GM21723 (cell line): ENCODE measurements around the gene HOXD4.

Experiments used
- ATAC-seq: cut with Tn5 transposase; IDR thresholded peaks from one replicate; pipeline ENCODE4 v1.9.1; 2021; ENCODE audit warnings: mild to moderate bottlenecking, moderate library complexity; ENCODE audit not compliant: unreplicated experiment

Gene HOXD4

DNA sequence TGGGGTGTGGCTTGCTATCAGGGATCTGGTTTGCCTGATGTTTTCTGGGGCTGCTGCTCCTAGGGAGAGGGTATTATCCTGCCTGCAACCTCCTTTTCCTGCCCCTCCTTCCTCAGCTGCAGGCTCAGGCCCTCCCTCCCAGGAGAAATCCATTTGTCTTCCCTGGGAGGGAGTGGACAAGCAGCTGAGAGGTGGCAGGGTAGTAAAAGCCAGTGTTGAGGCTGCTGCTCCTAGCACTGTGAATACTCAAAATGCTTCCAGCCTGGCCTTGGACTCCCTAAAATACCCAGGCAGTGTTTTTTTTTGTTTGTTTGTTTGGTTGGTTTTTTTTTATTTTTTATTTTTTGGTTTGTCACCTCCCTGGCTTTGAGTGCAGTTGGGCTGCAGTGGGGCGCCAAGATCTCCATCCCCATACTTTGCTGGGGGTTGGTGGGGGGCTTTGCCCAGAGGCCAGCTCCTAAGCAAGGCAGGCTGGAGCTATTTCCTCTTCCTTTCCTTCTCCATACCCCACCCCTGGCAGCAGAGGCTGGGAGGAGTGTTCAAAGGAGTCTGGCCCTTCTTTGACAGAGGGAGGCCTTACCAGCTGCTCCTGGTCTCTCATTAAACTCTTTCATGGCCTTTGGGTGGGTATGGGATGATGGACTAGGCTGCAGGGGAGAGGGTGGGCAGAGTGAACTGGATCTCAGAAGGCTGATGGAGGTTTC, 19.4 kb downstream of the HOXD4 start:
- ATAC-seq, result no peak

DNA sequence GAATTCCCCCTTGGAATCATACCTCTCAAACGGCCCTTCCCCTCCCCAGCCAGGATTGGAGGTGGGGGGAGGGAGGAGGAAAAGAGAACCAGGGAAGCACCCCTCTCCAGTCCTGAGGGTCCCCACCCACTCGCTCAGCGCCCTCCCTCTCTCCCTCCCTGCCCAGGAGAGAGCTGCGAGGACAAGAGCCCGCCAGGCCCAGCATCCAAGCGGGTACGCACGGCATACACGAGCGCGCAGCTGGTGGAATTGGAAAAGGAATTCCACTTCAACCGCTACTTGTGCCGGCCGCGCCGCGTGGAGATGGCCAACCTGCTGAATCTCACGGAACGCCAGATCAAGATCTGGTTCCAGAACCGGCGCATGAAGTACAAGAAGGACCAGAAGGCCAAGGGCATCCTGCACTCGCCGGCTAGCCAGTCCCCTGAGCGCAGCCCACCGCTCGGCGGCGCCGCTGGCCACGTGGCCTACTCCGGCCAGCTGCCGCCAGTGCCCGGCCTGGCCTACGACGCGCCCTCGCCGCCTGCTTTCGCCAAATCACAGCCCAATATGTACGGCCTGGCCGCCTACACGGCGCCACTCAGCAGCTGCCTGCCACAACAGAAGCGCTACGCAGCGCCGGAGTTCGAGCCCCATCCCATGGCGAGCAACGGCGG, 20.1 kb downstream of the HOXD4 start:
- no peak for ATAC-seq

DNA sequence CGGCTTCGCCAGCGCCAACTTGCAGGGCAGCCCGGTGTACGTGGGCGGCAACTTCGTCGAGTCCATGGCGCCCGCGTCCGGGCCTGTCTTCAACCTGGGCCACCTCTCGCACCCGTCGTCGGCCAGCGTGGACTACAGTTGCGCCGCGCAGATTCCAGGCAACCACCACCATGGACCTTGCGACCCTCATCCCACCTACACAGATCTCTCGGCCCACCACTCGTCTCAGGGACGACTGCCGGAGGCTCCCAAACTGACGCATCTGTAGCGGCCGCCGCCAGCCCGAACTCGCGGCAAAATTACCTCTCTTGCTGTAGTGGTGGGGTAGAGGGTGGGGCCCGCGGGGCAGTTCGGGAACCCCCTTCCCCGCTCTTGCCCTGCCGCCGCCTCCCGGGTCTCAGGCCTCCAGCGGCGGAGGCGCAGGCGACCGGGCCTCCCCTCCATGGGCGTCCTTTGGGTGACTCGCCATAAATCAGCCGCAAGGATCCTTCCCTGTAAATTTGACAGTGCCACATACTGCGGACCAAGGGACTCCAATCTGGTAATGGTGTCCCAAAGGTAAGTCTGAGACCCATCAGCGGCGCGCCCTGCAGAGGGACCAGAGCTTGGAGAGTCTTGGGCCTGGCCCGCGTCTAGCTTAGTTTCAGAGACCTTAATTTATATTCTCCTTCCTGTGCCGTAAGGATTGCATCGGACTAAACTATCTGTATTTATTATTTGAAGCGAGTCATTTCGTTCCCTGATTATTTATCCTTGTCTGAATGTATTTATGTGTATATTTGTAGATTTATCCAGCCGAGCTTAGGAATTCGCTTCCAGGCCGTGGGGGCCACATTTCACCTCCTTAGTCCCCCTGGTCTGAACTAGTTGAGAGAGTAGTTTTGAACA, 20.9 kb downstream of the HOXD4 start:
- ATAC-seq, result no peak

DNA sequence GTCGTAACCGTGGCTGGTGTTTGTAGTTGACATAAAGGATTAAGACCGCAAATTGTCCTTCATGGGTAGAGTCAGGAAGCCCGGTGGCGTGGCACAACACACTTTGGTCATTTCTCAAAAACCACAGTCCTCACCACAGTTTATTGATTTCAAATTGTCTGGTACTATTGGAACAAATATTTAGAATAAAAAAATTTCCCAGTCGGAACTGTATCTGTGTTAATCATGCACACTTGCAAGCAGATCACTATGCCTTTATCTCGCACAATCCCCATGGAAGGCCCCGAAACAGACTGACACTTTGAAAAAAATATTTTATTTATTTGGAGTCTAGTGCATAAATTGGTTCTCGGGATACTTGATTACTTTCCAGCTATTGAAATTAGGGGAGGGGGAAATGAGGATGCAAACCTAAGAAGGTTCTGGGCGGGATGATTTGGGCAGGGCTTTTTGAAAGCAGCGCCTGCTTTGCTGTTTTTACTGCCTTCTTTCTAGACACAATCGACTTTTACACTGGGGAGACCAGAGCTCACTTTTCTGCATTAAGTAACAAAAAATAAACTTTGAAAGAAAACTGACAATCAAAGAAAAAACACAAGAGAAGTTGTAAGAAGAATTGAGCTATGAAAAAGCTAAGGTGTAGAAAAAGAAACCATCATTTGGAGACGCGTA, 21.7 kb downstream of the HOXD4 start:
- no peak for ATAC-seq

DNA sequence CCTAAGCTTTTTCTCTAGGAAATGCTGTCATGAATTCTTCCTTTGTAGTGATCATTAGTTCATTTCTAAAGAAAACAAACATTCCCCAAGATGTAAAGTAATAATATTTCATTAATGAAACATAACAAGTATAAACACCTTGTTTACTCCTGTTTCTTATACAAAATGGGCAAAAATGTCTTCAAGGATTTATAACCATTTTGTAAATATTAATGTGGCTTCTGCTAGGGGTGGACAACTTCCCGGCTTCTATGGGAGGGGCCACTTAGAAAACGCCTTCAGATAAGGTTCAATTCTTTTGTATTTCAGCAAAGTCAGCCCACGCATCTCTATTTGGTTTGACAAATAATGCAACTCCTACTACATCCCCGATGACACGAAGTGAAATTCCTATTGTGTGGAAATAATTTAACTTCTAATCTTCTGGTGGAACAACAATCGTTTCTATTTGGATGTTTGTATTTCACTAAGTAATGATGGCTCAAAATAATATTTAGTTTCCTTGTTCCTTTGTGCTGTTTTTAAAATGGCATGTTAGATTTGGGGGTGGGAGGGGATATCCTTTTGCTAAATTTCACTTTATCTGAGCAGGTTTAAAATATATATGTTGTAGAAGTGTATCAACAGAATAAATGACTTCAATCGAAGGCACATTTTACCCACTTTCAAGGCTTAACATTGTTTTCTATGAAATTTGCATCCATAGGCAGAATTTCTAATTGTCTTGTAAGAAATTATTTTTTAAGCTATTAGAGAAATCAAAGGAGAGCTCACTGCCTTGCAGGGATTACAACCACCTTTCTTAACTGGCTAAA, 22.4 kb downstream of the HOXD4 start:
- ATAC-seq, result no peak

DNA sequence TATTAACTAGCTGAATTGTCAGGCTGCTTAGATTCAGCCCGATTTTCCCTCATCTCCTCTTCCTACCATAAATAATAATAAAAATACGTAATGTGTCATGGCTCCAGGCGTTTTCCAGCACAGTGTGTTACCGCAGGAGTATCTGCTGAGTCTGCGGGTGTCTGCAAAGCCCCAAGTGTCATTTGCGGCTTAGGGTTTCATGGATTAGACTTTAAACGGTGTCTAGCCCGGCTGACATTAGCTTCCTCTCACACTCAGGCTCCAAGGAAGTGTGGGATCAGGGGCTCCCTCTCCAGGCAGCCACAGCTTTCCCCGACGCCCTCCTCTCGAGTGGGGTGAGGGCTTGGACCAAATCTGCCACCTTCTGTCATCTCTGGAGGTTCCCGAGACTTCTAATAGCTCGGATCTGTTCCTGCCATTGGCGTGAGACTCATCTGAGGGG, 23.1 kb downstream of the HOXD4 start:
- ATAC-seq, result no peak

DNA sequence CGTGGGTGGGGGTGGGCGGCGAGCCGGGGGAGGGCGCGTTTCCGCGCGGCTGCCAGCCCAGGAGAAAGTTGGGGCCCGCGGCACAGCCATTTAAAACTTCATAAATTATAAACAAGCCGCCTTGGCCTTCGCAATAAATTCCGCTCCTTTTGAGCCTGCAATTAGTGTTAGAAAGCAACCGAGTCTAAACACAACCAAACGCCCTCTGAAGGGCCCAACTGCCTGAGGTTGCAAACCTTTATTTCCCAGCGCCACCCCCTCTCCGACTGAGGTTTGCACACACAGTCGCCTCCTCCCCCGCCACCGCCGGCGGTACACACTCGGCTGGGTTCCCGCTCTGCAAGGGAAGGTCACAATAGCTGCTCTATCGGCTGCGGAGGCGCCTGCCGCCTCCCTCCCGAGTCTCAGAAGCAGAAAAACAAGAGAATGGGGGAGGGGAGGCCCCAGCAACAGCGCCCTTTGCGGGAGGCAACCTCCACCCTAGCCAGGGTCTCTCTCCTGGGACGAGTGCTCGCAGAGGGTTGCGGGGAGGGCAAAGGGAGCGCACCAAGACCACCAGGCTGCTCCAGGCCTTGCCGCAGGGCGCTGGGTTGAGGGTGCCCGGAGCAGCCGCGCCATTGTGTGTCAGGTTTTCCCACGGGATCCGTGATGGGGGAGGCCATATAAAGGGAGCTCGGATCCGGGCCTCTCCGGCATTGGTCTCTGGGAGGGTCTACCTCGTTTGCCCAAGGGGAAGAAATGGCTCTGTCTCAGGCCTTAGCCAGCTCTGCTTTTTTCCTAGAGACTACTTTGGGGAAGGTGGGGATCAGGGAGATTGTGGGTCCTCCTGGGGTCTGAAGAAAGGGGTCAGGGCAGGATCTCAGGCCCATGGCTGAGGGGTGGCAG, 23.7 kb downstream of the HOXD4 start:
- ATAC-seq, result no peak

DNA sequence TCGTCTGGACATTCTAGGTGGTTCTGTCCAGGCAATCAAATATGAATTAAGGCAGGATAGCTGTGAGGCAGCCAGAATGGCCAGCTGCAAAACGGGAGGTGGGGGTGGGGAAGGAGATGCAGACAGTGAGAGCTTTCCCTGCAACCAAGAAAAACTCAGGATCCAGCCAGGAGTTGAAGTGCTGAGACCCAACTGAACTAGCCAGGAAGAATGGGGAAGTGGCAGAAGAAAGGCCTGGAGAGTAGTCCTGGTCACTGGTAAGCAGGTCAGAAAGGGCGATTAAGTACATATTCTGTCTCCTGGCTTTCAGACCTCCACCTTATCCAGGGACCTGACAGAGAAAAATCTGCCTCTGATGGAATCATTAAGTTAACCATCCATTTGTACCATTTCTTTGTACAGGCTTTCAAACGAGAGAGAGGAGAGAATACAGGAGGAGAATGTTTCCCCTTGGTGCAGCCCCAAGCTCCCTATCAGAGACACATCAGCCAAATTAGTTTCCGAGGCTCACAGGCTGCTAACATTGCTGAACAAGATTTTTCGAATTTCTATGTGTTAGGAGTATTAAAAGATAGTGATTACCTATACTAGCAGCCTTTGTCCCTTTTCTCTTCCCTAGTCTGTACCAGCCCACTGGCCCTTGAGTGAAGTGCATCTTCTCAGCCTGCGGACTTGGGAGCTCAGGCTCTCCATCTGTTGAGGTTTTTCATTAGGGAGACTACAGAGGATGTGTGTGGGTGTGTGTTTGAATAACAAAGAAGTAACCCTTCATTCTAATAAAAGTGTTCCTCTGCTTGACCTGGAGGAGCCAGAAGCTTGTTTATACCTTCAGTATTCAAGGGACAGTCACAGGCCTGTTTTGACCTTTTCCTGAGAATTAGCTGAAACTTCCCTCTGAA, 24.6 kb downstream of the HOXD4 start:
- no peak for ATAC-seq

DNA sequence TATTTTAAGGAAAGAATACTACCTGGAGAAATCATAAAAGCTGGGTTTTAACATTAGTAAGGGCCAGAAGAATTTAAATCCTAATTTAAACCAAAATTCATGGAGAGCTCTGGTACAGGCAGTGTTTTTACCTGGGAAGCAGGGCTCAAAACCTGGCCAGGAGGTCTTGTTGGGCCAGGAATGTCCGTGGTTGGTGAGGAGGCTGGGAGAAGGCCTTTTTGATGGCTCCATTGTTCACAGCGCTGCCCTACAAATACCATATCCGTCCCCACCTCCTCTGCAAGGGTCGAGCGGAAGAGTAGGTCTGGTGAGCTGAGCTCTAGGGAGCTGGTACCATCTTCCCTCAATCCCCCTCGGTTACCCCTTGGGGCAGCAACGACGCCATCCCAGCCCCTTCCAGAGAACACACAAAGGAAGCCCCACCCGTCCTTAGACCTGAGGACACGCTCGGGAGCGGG, 26.3 kb downstream of the HOXD4 start:
- ATAC-seq, result no peak

DNA sequence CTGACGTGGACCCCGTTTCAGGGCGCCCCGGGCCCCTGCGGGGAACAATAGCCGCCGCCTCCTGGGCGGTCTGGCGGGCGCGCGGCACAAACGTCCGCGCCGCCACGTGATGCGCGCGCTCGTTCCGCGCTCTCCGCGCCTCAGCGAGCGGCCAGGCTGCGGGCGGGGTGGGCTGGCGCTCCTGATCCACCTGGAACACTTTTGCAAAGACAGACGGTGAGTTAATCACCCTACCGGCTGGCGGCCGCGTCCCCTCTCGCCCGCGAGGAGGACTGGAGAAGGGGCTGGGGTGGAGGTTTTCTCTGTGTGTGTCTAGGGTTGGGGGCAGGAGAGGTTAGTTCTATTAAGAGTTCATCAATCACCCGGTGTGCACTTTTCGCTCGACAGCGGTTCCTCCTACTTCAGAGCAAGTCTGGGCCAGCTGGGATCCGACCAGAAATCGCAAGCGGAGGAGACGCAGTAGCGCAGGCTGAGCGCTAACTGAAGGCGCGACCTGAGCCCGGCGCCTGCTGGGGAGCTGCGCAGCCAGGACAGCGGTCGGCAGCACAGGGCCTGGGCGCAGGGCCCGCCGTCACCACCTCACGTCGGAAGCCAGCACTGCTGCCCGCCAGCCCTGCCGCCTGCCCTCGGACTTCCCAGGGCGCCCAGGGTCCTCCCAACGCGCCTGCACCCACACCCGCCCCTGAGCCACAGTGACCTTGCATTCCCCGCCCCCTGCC, 26.8 kb downstream of the HOXD4 start:
- no peak for ATAC-seq

DNA sequence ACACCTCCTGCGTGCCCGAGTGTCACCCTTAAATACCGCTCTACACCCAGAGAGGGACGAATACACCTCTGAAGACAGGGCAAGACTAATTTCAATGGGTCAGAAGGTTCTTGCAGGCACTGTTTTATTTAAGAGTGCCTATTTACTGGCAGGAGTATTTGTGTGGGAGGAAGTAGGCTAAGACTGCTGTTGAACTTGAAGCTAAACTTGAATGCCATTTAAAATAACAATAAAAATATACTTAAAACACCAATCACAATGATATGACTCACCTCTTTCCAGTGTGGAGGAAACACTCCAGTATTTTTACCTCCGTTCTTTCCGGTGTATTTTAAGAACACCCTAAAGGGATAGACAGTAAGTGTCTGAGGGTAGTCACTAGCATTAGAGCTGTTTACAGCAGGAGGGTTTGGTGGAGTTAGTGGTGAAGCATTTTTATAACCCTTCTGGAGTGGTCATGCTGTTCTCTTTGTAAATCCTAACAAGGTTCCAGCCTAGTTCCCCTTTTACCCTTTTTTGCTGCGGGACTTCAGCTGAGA, 27.5 kb downstream of the HOXD4 start:
- no peak for ATAC-seq

DNA sequence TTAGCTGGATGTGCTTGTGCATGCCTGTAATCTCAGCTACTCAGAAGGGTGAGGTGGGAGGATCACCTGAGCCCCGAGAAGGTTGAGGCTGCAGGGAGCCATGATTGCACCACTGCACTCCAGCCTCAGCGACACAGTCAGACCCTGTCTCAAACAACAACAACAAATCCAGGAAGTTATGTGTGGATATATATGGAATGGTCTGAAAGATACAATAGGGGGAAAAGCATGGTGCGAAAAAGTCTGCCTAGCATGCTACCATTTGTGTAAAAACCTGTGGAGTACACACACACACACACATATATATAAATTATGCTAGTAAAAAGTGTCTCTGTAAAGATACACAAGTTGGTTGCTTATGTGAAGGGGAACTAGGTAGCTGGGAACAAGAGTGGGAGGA, 30.2 kb downstream of the HOXD4 start:
- ATAC-seq, result no peak

DNA sequence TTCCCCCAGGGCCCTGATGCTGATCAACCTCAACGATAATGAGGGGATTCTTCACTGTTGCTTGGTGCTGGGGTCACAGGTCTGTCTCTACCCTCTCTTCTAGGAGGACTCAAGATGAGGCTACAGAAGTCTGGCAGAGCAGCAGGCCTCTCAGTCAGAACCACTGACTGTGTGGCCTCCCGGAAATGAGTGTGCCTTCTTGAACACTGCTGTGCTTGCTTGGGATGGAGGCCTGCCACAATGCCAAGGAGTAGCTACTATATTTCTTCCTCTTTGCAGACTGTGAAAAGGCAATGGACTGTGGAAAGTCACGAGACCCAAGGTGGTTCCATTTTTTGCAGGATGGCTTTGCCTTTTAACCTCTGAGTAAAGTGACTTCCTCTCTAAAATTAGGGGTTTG, 31.3 kb downstream of the HOXD4 start:
- ATAC-seq, result no peak

DNA sequence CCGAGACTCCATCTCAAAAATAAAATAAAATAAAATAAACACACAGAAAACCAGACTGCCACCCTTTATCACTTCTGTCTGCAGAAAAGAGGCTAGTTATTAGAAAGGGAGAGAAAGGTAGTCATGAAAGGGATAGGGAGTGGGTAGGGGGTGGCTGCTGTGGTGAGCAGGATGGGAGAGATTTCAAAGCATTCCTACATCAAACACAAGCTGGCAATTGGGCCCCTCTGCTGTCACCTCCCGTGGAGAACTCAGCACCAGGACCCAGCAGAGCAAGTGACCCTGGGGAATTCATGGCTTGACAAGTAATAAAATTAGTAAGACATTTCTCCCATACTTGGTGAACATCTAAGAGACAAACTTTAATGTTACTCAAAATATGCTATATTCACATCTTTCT, 33.4 kb downstream of the HOXD4 start:
- ATAC-seq, result no peak

DNA sequence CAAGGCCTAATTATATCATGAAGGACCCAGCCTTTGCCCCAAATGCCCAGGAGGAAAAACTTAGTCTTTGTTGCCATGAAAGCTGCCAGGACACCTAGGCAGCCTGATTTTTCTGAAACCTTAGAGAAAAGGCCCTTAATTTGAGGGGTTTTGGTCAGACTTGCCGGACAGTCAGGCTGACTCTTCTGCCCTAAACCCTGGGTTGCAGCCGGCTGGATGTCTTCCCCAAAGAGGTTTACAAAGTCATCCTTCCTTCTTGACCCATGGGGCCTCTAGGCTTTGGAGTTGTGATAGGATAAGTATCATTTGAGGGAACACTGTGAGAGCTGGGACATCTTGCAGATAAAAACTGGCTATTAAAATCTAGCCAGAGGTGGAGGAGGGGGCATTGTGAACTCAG, 34.7 kb downstream of the HOXD4 start:
- ATAC-seq, result no peak

DNA sequence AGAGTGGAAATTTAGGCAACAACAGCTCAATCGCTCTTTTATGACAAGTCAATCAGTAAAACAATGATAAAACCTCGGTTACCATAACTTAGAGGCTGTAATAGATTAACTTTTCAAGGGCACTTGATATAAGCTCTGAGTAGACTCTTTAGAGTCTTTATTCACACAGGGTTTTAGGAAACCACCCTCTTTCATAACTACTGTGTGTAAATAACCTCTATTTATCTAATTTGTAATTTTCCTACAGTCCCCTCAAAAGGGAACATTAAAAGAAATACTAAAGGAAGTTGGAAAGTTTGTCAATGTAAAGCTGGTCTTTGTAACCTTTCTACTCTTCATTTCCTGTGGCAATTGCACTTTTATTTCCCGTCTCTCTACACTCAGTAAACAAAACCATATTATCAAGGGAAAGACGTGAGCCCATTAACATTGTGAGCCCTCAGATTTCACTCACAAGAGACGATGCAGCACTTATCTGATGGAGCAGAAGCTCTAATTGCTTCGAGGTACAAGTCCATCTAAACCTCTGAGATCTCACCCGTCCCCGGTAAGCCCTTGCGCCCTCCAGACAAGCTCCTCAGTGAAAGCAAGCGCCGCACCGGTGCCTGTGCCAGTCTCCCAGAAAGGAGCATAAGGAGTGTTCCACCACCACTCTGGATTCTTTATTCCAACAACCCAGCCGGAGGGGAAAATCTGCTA, 36.0 kb downstream of the HOXD4 start:
- no peak for ATAC-seq
